Activated T-helper 1 cell treated with Interleukin-2 at 50 U/mL for 16 hours (primary cell): ENCODE results near the gene NEO1.
"Not testable (repeated sequence)": the region's sequence is repeated elsewhere in the genome, so short reads cannot be mapped to it uniquely, and the experiment has no call there.

Source experiments
- DNase-seq: peaks from one replicate; pipeline ENCODE4 v3.0.0-alpha.2; 2020; ENCODE audit warnings: low read depth

Gene NEO1

DNA sequence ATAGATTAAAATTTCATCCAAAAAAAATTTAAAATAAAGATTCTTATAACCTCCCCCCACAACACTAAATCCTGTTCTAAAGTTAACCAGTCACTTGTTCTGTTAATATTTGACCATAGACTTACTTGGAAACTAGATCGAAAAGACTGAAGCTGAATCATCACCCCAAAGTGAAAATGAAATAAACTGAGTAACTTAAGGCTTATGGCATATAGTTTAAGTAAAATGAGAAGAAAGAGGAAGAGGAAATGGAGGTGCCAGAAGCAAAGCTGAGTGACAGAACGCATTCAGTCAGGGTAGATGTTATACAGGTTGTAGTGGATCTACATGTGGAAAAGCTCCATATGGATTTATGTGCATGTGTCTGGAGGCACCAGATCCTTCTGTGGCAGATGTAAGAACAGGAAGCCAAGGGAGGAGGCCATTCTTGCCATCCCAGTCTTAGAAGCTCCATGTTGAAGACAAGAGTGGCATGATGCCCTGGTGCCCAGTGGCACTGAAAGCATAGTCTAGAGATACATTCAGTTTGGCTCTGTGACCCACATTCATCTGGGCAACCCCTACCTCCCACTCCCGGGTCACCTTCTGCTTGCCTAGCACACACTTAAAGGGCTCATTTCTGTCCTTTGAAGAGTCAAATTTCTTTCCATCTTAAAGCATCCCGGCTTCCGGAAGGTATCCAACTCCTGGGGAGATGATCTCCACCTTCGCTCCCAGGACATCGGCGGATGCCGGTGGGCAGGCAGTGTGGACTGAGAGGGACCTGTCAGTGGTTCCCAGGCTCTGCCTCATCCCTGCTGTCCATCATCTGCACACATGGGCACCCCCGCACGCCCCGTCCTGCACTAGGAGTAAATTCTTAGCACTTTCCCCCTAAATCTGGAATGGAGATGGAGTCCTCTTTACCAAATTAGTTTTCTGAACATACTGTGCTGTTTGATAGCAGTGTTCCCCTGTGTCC, 90.8 kb downstream of the NEO1 start:
- no peak for DNase-seq

DNA sequence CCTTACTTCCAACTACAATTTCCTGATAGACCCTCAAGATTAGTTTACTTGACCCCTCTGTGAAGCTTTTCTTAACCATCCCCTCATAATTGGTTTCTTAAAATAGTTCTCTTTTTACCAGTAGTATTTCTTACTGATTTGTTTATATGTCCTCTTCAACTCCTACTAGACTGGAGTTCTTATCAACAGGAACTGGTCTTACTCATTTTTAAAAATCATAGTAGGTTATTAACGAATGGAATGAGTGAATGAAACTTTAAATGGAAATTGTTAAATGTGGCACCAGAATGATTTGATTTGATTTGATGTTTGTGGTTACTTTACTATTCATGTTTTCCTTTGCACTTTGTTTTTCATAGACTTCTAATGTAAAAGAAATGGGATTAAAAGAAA, 91.5 kb downstream of the NEO1 start:
- DNase-seq, result no peak

DNA sequence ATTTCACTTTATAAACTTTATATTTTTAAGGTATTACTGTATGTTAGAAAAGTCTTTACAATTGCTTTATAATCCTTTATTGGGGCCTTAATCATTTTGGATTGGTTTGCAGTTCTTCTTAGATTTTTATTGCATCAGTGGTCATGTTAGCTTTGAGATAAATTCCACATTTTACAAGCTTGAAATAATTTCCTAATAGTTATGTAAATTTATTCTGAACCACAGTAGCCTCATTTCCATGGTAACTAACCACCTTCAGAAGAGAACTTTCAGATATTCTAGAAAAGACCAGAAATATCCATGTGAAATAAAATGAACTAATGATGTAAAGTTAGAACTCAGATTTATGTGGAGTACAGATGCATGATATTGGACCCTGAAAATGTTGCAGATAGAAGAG, 94.2 kb downstream of the NEO1 start:
- DNase-seq, result no peak

DNA sequence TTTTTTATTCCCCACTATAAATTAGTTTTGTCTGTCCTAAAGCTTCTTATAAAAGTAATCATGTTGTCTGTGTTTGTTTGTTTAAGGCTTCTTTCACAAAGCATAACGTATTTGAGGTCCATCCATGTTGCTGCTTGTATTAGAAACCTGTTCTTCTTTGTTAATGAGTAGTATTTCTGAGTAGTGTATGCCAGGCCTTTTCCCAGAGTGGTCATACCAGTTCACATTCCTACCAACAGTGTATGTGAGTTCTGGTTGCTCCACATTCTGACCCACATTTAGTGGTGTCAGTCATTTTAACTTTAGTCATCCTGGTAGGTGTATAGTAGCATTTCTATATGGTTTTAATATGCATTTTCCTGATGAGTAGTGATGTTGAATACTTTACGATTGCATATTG, 98.6 kb downstream of the NEO1 start:
- no peak for DNase-seq

DNA sequence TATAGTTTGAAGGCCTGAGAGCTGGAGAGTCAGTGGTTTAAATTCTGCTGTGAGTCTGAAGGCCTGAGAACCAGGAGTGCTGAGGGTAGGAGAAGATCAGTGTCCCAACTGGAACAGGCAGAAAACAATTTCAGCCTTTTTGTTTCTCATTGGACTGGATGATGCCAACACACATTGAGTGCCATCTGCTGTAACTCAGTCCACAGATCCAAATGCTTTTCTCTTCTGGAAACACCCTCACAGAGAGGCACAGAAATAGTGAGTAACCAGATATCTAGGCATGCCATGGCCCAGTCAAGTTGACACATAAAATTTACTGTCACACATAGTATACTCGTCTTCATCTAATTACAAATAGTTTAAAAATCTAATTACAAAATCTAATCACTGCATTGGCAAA, 100.8 kb downstream of the NEO1 start:
- no peak for DNase-seq

DNA sequence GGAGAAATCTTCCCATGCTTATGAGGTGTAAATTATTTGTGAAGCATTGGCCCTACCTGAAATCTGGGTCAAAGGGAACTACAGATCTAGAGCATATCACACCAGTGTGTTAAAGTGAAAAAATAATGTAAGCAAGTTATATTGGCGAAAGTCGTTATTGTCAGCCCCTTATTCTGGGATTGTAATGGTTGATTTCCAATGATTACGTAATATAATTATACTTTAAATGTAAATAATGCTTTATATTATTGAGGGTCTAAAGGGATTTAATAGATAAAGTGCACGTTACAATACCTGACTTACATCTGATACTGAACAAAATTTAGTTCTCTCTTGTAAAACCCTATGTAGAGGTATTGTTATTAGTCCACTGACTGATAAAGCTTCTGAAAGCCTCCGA, 101.2 kb downstream of the NEO1 start:
- no peak for DNase-seq

DNA sequence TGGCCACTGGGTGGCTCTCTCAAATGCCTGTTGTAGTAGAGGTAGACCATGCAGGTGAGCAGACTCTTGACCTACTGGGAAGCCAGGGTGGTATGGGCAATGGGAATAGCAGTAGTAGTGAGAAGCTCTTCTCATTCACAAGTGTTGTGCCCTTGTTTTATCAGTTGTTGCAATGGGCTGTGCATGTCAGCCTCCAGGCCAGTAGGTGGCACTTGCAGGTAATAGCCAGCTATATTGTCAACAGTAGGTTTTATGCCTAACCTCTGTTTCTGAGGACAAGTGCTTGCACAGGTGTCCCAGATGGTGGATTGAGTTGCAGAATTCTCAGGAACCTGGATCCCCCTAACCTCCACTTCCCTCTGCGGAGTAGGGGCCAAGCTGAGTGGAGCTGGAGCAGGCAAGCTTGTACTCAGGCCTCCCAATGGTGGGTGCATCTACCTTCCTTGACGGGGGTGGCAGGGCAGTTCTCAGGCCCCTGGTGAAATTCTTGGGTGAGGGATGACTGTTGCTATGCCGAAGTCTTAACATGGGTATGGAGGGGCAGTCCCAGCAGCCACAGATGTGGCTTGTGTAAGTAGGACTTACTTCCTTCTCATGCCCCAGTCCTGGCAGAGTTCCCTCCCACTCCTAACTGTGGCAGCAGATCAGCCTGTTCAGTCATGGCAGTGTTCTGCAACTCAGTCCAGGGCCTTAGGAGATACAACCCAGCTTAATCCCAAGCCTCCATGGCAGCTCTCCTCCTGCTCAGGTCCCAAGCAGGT, 104.3 kb downstream of the NEO1 start:
- DNase-seq, result no peak

DNA sequence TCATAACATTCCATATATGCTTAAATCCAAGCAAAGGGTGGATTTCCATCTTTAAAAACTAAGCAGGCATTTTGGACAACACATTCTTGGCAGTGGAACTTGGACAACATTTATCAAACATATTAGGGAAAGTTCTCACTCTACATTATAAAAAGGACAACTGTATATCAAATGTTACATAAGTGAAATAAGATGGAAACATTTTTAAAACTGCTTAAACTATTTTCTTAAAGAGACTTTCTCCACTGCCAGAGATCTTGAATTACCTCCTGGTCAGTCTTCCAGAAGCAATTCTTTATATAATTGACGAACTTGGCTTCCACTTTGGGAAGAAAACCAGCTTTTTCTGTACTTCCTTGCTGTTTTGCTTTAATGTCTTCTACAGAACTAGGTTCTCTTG, 109.3 kb downstream of the NEO1 start:
- DNase-seq, result no peak

DNA sequence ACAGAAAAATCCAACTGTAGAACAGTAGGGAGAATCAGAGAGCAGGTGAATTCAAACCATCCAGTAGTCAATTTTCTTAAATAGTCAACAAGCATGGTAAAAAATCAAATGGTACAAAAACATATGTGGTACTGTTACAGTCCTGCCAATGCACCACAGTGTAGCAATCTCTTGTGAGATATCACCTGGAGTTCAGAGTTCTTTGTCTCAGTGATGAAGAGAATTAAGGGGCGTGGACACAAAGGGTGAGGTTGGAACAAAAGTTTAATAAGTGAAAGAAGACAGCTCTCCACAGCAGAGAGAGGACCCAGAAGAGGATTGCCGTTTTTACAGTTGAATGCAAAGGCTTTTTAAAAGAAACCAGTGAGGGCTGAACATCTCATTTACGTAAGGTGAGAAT, 113.2 kb downstream of the NEO1 start:
- no peak for DNase-seq

DNA sequence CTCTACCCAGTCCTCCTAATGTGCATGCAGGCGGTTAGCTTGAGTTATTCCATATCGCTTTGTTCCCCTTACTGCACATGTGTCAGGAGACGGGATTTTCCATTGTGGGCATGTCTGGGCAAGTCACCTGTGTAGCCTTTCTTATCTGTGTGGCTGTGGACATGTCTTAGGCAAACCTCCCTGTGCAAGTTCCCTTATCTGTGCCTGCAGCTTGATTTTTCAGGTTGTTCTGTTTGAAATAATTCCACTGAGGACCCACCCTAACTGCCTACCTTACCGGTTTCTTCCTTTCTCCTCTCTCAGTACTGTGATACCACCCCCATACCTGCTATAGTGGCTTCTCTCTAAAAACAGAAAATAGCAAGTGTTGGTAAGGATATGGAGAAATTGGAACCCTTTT, 113.6 kb downstream of the NEO1 start:
- DNase-seq, result no peak

DNA sequence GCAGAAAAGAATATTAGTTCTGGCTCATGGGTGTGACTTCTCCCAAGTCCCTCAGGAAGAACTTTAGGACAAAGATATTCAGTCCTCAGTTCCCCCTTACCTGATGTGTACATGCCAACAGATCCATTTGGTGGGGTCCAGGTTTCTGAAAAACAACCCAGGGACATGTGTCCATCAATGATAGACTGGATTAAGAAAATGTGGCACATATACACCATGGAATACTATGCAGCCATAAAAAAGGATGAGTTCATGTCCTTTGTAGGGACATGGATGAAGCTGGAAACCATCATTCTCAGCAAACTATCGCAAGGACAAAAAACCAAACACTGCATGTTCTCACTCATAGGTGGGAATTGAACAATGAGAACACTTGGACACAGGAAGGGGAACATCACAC, 114.4 kb downstream of the NEO1 start:
- DNase-seq, result not testable (repeated sequence)

DNA sequence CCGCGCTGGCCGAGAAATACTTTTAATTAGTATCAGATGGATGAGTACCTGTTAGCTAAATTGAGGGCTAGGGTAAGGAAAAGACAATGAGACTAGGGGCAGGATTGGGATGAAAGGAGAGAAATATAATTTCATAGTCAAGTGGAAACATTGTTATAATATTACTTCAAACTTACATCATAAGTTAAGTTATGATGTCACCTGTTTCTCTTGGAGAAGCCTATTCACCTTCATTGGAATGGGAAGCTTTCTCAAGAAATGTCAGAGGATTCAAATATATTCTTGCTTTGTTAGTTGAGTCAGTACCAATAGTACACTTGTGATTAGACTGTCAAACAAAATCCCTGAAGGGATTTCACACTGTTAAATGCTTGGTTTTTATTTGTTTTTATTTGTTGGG, 116.2 kb downstream of the NEO1 start:
- DNase-seq, result no peak

DNA sequence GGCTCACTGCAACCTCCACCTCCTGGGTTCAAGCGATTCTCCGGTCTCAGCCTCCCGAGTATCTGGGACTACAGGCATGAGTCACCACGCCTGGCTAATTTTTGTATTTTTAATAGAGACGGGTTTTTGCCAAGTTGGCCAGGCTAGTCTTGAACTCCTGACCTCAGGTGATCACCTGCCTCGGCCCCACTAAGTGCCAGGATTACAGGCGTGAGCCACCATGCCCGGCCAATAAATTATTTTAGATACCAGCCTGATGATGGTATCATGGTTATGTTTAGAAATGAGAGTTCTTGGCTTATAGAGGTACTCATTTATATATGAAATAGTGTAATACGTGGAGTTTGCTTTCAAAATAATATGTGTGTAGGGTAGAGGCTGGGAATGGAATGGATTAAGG, 119.4 kb downstream of the NEO1 start:
- no peak for DNase-seq

DNA sequence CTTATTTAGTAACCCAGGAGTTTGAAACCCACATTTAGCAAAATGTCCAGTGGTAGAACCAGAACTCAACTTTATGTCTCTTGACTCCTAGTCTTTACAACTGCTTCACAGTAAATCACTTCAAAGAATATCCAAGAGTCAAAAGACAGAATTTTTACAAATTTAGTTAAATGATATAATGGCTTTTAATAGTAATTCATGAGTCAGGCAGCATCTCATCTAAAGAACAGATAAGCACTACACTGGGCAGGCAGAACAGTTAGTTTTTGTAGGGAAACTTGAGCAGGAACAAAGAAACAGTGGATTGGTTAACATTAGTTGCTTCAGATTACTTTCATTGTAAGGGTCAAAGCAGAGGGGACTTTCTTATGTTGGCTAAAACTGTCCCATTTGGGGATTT, 120.2 kb downstream of the NEO1 start:
- no peak for DNase-seq

DNA sequence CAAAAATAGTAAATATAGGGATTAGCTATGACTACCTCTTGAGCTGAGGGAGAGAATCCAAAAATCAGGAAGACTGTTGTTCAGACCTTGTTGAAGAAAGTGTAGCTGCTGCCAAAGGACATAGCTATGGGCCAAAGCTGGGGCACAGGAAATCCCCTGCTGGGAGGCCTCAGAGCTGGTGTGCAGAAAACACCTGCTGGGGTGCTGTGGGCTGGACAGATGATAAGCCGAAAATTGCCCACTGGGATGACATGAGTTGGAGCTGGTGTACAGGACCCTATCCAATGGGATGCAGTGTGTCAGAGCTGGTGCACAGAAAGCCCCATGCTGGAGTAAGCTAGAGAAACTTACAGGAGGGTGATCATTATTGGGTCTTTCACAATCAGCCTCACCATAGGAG, 121.9 kb downstream of the NEO1 start:
- DNase-seq, result no peak

DNA sequence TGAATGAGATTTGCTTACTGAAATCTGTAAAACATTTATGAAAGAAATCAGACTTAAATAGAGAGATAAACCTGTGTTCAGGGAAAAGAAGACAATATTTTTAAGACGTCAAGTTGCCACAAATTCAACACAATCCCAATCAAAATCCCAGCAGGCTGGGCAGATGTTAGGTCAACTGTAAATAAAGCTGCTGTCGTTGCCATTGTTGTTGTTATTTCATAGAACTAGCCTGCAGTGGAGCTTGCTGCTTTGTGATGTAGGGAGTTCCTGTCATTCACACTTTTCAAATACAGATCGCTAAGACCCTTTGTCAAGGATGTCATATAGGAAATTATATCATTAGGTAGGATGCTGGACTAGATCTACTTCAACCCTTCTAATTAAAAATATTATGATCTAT, 123.1 kb downstream of the NEO1 start:
- no peak for DNase-seq

DNA sequence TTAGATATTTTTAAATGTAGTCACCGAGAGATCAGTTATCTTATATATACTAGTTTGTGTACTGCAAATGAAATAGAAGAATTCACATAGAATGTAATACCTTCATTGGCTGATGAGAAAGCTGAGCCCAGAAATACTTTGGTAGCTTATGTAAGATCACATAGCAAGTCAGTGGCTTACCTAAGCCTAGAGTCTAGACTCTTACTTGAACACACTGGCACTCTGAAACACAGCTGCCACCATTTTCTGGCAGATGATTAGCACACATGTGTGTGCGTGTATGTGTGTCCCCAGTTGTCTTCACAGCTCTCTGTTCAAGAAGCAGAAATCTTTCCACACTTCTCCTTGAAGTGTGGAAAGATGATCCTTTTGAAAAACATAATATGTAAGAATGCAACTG, 124.3 kb downstream of the NEO1 start:
- DNase-seq, result no peak

DNA sequence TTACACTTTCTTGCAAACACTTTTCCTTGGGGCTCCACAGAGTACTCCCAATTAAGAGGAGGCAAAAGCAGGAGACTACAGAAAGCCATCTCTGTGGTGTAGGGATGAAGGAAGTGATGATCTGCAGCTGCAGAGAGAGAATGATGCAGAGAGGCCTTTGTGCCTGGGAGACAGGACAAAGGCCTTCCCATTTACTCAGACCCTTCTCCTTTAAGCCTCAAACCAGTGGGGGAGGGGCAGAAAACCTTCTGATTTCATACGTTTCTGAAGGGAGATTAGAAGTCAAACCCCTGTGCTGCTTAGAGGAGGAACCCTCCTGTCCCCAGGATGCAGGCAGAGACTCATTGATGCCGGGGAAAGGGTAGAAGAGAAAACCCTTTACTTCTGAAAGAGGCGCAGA, 130.8 kb downstream of the NEO1 start:
- DNase-seq, result no peak

DNA sequence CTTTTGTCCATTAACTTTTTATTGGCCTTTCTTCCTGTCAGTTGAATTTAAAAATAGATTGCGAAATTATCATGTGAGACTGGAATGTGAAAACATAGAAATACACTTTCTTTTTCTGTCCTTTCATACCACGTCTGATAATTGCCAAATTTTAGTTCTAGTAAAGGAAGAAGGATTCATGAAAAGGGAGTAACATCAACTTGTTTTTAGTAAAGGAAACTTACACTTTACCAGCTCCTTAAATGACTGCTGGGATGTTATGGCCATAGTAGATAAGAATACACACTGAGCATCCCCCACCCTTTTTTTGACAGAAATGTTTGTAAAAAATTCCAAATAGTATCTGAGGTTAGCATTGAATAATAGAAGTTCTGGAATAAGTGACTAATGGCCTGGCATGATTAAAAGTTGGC, 137.9 kb downstream of the NEO1 start:
- DNase-seq, result no peak

DNA sequence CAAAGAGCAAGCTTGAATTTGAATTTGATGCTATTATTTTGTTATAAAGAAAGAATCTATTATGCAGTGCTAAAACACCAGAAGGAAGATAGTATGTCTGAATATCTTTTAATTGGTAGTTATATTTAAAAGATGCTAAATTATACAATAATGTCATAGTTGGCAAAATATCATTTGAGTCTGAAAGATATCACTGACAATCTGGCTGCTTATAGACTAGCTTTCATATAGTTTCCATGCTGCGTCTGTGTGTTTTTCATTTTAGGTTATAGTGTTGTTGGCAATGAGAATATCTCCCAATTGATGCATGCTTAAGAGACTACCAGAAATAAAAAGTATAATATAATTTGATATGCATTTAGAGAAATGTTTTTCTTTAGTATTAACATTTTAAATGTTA, 142.9 kb downstream of the NEO1 start:
- no peak for DNase-seq

DNA sequence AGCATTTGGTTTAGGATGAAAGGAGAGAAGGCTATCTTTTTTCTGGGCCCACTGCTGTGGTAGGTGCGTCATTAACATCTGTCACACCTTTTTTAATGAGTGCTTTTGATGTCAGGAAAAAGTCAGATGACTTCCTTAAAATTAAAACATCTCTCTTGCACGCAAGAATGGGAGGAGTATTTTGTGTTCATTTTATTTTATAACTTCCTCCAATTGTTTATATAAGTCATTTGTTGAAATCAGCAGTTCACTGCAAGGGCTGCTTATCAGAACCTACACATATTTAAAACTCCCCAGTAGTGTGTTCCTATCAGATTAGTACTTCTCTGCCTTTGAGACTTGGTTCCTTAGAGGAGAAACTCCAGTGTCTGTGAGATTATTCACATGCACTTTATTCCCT, 143.8 kb downstream of the NEO1 start:
- DNase-seq, result no peak

DNA sequence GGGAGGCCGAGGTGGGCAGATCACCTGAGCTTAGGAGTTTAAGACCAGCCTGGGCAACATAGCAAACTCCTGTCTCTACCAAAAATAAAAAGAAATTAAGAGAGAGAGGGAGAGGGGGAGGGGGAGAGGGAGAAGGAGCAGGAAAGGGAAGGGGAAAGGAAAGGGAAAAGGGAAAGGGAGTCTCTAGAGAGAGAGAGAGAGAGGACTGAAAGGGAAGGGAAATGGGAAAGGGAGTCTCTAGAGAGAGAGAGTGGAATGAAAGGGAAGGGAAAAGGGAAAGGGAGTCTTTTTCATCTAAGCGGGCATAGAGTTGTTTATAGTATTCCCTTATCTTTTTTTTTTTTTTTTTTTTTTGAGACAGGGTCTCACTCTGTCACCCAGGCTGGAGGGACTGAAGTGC, 148.1 kb downstream of the NEO1 start:
- no peak for DNase-seq

DNA sequence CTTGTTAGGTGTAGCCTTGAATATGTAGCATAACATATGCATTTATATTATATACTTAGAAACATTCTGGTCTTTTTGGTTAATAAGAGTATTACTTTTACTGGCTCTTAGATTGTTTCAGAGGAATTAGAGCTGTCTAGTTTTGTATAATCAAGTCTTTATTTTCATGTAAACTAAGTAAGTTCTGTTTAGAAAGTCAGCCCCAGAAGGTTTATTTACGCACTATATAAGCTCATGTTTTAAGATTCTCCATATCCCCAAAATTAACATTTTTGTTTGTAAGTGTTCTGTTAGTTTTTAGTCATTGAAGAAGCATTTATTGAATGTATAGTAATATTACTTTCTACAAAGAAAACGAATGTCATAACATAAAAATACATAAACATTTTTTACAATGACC, 158.4 kb downstream of the NEO1 start:
- no peak for DNase-seq

DNA sequence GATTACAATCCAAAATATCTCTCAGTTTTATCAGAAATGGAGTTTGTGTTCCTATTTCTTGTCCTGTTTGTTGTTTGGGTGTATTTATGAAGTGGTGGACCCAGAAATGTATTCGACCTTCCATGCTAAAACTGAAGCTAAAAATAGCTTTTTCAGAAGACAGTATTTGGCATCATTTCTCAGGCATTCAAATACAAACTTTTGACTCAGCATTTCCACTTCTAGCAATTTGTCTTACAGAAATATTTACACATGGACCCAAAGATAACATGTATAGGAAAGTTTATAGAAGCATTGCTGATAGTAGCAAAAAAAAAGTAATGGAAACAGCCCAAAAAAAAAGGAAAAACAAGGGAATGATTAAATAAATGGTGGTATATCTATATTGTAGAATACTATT, 160.2 kb downstream of the NEO1 start:
- DNase-seq, result no peak
